C4-2B (cell line): Measurements from ENCODE around the gene PSMD8.

Experiments
- CTCF ChIP-seq: fragments of 450-650 bp; conservative IDR thresholded peaks from 2 replicates; pipeline ENCODE4 v1.5.1; 2017; ENCODE audit warnings: mild to moderate bottlenecking
- ZFX ChIP-seq: fragments of 450-650 bp; IDR thresholded peaks from 2 replicates; pipeline ENCODE4 v1.6.1; 2017

DNA sequence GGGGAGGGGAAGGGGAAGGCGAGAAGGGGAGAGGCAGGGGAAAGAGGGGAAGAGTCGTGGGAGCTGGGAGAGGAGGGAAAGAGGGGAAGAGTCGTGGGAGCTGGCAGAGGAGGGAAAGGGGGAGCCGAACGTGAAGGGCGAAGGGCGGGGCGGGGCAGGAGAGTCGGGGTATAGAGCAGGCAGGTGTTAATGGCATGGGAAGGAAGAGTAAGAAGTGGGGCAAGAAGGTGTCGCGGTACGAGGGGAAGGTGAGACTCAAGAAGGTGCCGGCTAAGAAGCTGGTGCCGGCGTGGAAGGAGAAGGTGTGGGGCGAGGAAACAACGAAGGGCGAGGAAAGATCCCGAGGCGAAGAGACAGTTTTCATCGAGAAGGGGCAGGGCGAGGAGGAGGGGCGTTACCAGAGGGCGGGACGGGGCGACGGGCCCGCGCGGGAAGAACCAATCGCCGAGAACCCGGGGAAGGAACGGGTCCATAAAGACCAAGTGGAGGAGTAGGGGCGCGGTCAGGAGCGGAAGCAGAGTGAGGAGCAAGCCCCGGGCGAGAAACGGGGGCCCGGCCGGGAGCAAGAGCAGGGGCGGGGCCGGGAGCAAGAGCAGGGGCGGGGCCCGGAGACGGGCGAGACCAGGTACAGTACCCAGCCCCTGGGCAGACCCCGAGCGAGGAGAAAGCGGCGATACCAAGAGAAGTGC is 38.3 kb upstream of the PSMD8 start:
- TF ChIP-seq ZFX (no peak), CTCF (no peak)
